NCI-H524 treated with DMSO at 0.1 percent for 48 hours (cell line): ENCODE results near the gene MORC1.

Source experiments
- DNase-seq: peaks from one replicate; lab custom pipeline; 2025; lab: John Stamatoyannopoulos, UW

The MORC1 gene

DNA sequence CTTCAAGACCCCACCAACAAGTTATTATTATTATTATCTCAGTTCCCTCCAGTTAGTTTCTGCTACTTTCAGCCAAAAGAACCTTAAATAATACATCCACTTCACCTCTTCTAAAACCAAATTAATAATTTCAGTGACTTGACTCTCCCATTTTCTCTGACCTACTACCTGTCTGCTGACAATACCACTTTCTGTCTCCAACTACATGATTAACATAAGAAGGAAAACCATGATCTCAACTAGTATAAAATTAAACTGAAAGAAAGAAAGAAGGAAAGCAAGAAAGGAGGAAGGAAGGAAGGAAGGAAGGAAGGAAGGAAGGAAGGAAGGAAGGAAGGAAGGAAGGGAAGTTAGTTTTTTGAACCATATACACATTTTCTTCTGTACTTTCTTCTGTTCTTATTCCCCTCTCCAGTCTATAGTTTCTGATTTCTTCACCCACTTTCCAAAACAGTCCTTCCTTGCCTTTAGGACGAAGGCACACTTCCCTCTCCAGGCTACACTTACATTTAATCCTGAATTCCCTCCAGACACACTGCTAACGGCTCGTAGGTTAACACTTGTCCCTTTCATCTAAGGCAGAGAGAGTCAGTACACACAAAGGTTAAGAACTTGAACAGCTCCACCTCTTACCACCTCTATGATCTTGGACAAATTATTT, 84.8 kb downstream of the MORC1 start:
- DNase-seq = no peak

DNA sequence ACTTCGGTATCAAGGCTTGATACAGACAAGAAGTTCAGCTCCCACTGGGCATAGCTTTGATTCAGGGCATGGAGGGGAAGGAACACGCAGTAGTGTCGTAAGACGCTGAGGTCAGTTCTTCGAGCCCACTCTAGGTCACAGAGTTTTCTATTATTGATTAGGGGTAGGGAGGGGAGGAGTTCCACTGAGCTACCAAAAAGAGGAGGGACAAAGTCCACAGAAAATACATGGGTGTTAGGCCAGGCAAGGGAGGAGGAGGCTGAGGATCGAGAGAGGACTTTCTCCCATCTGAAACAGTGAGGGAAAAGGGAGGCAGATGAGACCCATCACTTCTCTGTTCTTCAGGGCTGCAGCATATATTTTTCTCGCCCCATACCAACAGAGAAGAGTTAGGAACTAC, 89.2 kb downstream of the MORC1 start:
- DNase-seq = no peak

DNA sequence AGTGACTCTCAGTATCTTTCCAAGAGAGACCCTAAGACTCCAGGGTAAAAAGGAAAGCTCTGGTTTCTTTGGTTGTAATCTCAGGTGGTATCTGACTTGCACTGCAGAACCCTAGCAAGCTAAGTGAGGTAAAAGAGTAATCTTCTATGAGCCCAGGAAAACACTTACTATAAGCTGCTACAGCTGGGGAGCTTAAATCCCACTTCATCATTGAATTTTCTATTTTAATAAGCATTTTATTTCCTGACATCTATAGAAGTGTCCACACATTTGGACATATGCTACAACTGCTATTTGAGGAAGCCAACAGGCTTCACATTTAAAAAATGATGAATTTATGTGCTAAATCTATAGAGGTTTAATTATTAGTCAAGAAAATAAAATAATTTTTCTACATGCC, 91.1 kb downstream of the MORC1 start:
- peak; percentile 96 for DNase-seq

DNA sequence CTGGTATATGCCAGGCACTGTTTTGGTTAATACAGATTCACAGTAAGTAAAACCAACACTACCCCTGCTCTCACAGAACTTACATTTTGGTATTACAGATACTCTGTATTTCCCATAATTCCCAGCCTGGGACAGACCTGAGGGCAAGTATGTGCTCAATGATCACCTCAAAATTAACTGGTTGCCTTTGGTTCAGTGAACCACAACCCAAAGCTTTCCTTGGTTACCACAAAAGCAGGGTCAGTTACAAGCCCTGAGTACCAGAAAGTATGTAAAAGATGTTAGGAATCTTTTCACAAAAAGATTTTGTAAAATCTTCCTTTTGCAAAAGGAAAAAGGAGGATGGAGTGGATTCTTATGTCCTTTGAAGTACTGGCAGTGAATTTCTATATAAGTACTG, 92.0 kb downstream of the MORC1 start:
- DNase-seq = no peak

DNA sequence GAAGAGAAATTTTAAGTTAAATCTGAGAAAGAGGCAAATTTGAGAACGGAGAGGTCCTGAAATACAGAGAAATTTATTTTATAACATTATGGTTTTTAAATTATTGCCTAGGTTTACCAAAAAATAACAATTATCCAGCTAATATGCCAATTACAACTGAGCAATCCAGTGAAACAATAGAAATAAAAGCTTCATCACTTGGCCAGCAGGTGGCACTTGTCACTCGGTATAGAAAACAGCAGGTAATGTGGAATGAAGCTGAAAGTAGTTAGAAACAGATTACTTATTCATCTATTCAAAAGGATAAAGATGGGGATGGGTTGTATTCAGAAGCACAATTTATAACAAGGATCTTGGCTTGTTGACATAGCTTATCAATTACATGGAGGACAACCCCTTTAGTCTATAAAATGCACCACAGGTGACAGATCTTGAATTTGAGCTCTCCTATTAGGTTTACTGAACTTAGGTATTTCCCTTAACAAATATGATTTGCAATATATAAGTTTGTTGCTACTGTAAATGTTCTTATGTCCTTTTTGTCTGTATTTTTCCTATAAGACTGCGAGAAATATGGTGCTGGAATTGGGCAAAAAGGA, 94.2 kb downstream of the MORC1 start:
- peak; percentile 74 for DNase-seq

DNA sequence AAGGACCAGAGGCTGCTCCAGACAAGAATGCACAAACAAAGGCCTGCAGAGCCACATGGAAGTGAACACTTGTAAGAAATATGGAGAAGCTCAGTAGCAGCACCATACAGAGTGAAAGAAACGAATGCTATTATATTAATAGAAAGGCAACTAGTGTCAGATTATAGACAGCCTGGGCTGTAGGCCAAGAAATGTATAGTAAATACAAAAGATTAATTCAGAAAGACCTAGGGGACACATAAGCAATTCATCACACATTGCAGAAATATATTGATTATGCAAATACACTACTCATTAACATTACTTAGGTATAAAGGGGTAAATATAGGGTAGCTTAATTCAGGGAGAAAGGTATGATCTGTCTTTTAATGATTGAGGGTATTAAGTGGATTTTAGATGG, 94.8 kb downstream of the MORC1 start:
- DNase-seq = no peak

DNA sequence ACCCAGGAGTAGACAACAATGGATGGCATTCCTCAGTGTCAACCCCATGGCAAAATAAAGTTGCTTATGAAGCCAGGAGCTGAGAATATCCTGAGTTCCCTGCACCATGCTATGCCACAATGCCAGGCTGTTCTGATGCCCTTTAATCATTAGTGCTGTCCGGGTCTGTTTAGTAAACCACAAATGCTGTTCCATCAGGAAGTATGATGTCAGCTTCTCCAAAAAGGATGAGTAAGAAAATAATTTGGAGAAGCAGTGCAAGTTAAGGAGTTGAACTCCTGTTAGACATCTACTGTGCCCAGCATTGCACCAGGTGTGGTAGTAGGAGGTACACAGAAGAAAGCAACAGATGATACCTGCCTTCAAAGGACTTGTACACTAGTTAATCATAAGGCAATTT, 96.4 kb downstream of the MORC1 start:
- no peak for DNase-seq

DNA sequence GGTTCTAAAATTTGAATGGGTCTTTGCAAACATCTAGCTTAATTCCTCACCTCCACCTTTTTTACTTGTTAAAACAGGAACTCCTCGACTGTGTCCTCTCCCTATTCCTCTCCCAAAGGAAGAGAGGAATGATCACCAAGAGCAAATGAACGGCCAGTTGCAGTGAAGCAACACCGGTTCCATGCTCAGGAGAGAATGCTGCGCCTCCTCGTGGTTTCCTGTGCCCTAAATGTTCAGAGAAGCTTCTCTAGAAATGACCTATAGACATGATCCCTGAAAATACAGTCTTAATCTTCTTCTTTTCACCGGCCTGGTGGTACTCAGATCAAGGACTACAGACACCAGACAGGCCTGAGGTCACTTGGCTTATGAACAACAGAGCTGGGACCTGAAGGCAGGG, 99.1 kb downstream of the MORC1 start:
- no peak for DNase-seq

DNA sequence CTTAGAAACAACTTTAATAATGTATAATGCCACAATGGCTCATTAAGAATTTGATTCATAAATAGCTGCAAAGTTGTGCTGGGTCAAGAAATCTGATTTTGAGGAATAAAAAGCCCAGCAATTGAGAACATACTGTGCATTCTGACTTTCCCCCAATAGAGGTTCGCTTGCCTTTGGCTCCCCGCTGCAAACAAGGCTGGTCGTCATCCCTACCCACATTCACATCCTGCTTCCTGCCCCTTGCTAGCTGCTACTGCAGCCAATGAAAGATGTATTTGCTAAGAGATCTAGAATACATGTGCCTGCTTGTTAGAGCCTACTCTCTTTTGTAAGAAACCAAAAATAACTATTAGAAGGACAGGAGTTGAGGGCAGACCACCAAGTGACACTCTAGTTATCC, 112.5 kb downstream of the MORC1 start:
- DNase-seq = no peak

DNA sequence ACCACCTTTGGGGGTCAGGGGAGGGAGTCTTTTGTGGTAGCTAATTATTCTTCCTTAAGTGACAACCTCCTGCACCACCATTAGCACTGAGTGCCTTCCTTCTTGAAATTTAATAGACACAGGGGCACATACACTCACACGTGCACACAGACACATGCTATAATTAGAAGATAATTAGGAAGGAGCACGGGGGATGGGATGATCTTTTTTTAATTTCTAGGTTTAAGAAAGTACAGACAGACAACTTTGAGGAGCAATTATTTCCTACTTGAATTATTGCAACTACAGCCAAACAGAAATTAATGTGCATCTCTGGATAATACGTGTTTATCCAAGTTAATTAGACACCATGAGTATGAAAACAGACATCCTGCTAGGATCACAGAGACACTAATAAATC, 119.5 kb downstream of the MORC1 start:
- peak; percentile 42 for DNase-seq

DNA sequence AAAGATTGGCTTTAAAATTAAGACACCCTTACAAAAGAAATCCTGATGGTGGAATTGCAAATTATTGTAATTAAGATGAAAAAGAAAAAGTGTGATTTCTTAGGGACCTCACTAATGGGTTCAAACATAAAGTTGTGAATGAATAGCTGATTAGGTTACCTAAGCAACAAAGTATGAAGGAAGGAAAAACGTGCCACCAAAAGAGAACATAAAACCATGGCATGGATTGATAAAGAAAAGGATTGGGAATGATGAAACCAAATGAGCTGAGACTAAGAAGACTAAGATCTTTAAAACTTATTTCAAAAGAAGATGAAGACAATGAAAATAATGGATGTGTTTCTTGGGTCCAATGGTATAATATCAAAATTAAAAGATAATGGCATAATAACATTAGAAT, 132.1 kb downstream of the MORC1 start:
- no peak for DNase-seq

DNA sequence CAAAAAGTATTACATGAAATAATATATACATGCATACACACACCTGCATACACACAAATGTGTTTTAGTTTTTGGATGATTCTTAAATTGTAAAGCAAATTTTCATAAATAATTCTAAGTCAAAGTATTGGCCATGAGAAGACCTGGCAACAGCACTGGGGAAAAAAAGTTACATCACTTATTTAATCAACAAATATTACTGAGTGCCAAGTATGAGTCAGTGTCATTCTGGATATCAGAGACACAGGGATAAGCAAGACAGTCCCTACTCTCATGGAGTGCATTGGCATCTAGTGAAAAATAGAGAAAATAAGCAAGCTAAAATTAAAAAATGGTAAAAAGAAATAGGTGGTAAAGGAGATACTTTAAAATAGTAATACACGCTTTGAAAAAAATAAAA, 134.9 kb downstream of the MORC1 start:
- DNase-seq = no peak

DNA sequence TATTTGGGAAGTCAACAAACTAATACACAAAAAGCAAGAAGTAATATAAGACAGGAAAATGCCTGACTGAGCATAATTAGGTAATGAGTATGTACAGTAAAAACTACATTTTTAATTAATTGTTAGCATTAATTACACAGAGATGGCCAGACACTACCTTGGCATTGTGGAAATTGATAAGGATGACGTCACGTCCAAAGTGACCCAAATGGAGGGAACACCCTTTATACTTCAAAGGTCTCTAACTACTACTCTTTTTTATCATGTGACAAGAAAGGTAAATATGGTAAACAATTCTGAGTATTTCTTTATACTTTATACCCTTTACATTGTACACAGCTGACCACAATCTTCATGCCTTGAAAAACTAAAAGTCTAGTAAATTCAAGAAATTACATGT, 141.9 kb downstream of the MORC1 start:
- no peak for DNase-seq

DNA sequence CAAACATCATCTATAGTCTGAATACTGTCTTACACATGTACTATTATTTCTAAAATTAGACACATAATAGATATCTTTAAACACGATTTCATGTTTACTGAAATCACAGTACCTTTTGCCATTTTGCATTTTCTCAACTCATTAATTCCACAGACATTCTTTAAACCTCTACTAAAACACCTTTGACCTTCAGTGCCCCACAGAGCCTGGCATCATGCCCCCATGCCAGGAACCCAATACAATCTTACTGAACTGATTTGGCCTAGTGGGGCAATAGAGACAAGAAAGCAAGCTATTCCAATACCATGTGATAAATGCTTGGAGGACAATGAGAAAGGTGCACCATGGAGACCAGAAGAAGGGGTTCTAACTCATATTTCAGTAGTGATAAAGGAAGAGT, 144.9 kb downstream of the MORC1 start:
- no peak for DNase-seq

DNA sequence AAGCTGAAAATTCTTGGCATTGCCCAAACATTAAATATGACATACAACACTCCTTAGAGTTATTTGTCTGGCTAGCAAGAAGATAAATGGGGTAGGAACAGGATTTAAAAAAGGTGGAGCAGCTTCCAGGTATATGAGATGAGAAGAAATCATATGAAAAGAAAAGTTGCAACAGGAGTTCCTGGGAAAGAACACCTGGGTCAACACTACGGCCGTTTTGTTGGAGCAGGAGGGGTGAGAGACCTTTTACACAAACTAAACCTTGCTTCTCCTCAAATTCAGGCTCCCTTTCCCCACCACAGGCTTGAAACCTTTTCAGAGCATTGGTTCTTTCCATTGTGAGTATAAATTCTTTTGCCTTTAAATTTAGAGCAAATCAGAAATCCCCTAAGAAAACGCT, 145.5 kb downstream of the MORC1 start:
- DNase-seq = no peak

DNA sequence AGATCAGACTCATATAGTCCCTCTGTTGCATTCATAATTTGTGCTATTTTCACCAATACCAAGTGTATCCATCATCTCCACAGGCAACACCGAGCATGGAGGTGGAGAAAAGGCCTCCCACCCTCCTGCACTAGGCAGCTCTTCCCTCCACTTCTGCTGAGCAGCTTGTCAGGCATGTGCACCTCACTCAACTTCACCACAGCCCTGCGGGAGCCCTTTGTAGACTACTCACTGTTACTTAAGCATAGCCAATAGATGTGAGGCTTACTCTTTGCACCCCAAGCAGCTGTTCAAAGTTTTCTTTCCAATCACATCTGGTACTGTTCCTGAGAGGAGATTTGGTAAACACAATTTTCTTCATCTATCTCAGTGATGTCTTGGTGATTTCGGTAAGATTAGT, 147.4 kb downstream of the MORC1 start:
- no peak for DNase-seq

DNA sequence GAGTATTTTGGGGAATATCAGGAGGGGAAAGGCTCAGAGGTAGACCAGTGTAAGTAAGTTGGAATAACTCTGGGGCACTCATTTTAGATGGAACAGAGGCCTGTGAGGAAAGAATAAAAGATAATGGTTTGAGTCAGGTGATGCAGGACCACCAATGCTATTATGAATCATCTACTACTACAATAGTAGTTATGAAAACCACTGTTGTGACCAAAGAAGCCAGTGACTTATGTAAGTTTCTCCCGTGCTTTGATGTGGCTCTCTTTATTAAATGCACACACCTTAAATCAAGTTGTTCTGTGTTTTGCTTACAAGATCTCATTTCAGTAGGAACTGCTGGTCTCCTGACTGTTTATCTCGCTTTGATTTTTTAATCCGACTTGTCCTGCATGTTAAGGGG, 151.2 kb downstream of the MORC1 start:
- DNase-seq = no peak

DNA sequence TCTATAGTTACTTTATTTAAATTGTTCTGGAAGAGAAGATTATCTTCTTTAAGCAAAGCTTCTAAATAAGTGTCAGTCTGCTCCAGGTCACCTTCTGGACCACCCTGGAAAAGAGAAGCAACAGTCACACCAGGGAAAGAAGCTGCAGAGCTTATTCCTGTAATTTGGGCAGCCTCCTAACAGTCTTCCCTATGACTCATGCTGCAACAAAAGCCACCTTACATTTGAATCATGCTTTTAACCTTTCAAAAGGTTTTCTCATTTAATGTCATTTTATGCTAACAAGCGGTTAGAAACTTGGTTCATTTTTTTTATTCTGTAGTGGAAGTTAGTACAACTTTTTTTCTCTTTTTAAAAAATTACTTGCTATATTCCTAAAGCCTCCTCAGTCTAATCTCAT, 158.9 kb downstream of the MORC1 start:
- DNase-seq = no peak

DNA sequence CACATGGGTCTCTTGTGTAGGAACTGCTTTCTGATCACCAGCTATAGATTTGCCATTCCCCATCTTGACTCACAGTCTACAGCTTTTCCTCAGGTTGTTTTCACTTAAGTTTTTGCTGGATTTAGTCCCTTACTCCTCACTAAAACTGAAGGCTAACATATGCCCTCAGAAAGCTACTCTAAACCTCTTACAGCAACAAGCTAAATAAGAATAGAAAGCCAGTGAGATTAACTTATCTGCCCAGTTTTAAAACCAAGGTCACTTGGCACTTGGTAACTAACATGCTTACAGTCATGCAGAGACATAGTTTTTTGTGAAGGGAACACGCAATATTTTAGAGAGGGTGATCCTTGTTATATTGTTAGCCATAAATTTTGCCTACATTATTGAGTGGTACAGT, 164.2 kb downstream of the MORC1 start, which contains the start of gene GUCA1C:
Gene GUCA1C (minus strand): TSS at position 180 of the 400 bp plus-strand sequence. CDS start 117 bp downstream, at position 63.
- DNase-seq = no peak

DNA sequence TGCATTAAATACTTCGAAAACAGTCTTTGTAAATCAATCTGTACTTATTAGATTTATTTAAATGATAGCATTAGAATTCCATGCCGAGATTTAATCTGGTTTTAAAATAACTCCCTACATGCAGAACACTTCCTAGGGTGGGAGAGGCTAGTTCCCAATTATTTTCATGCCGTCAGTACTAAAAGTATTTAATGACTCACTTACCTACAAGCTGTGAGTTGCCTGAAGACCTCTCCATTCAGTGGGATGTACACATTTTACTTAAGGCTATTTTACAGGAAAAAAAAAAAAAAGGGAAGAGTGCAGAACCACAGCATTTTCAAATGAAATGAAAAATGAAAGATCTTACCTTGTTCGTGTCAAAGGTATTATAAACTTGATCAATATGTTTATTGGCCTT, 164.7 kb downstream of the MORC1 start:
- DNase-seq = no peak

DNA sequence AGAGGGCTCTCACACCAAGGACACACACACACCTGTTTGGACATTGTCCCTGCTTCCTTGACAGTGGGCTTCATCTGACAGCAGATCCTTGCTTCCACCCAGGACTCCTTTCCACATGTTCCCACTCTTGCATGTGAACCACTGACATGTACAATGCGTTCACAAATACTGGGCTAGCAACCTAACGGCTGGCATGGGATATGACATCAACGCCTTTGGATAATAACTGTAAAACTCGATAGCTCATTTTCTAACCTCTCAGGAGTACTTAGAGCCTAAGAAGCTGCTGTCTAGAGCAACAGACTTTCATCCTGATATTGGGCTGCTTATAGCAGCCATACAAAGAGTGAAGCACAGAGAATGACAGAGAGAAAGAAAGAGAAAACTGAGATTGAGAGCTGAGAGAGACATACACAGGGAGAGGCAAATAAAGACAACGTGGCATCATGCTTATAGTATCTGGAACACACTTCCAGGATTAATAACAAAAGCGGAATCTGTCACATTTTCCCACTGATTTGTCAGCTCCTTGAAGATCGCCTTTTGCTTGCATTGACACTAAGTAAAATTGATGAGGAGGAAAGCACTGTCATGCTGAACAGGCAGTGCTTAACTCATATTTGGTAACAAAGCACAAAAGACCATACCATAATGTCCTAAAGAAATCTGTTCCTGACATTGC, 166.0 kb downstream of the MORC1 start:
- DNase-seq = peak; percentile 92

DNA sequence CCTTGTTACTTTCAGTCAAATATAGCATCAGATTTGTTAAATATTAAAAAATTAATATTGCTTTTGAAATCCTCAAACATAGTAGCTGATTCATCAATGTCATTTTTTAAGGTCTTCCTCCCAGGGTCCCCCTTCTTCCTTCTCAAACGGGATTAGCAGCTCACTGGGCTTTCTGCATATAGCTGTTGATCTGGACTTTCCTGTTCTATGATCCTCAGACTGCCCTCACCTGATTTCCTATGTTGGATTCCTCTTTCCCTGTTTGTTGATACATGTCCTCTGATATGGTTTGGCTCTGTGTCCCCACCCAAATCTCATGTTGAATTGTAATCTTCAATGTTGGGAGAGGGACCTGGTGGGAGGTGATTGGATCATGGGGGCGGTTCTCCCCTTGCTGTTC, 170.1 kb downstream of the MORC1 start:
- DNase-seq = no peak
